IMR-90 (cell line): ENCODE data around the gene TMEM259. TPM values are rescaled to one million over a fixed set of nuclear protein-coding genes. Genes with fewer than 3 reads are reported as not detected.

Experiments used
- ATAC-seq: fragments of 200-7000 bp; cut with Tn5 transposase; 2 replicates; pipeline ENCODE4 v1.9.1; 2020; ENCODE audit warnings: low read depth, mild to moderate bottlenecking, moderate library complexity
- BruUV-seq: library from RNA; stranded (reverse); fragments of 400-500 nt; replicated peaks from 2 replicates; lab custom pipeline; 2021; lab: Mats Ljungman, UMichigan
- CTCF ChIA-PET: fragments of 300-600 bp; formaldehyde crosslinking; extraction: SDS; loops from one replicate; lab custom pipeline; 2021; ENCODE audit warnings: antibody characterized with exemption; lab: Yijun Ruan, JAX
- POLR2A ChIA-PET: fragments of 300-600 bp; sonication (Branson Sonifier 250); formaldehyde crosslinking; loops from one replicate; lab custom pipeline; 2022; ENCODE audit warnings: antibody characterized with exemption; ENCODE audit not compliant: unreplicated experiment; lab: Charles Lee
- DNase-seq: peaks from one replicate; pipeline ENCODE4 v3.0.0; 2013
- H2AFZ ChIP-seq: replicated peaks from 2 replicates; pipeline ENCODE3; 2013; ENCODE audit warnings: low read length, mild to moderate bottlenecking; ENCODE audit not compliant: poor library complexity
- H2AK5ac ChIP-seq: 2 replicates; pipeline ENCODE4 v1.6.1; 2013; ENCODE audit warnings: low read depth, low read length, inconsistent platforms
- H2AK9ac ChIP-seq: replicated peaks from 2 replicates; pipeline ENCODE3; 2013; ENCODE audit warnings: mild to moderate bottlenecking, low read depth, low read length, moderate library complexity; ENCODE audit not compliant: poor library complexity
- H2BK120ac ChIP-seq: 2 replicates; pipeline ENCODE4 v1.6.1; 2013; ENCODE audit warnings: low read depth, low read length, inconsistent platforms
- H2BK15ac ChIP-seq: 3 replicates; pipeline ENCODE4 v1.6.1; 2013; ENCODE audit warnings: low read depth, low read length, inconsistent platforms
- H2BK20ac ChIP-seq: 2 replicates; pipeline ENCODE4 v1.6.1; 2013; ENCODE audit warnings: low read depth, mild to moderate bottlenecking, inconsistent platforms, low read length, moderate library complexity
- H2BK5ac ChIP-seq: 2 replicates; pipeline ENCODE4 v1.6.1; 2013; ENCODE audit warnings: mild to moderate bottlenecking, low read depth, low read length, inconsistent platforms; ENCODE audit not compliant: poor library complexity, severe bottlenecking
- H3K14ac ChIP-seq: replicated peaks from 2 replicates; pipeline ENCODE4 v1.6.1; 2013; ENCODE audit warnings: low read depth, low read length, inconsistent platforms
- H3K18ac ChIP-seq: 2 replicates; pipeline ENCODE4 v1.6.1; 2013; ENCODE audit warnings: low read depth, low read length, control low read depth
- H3K23ac ChIP-seq: 2 replicates; pipeline ENCODE4 v1.6.1; 2013; ENCODE audit warnings: low read depth, low read length, inconsistent platforms
- H3K27ac ChIP-seq: 2 replicates; pipeline ENCODE4 v1.5.1; 2013; ENCODE audit warnings: mild to moderate bottlenecking, control low read depth, low read length; ENCODE audit not compliant: insufficient read depth
- H3K27me3 ChIP-seq: 2 replicates; pipeline ENCODE4 v1.6.1; 2013; ENCODE audit warnings: low read length; ENCODE audit not compliant: control insufficient read depth, insufficient read depth
- H3K36me3 ChIP-seq: 2 replicates; pipeline ENCODE4 v1.6.1; 2013; ENCODE audit warnings: low read length, mixed read lengths; ENCODE audit not compliant: control insufficient read depth, insufficient read depth
- H3K4ac ChIP-seq: 2 replicates; pipeline ENCODE4 v1.6.1; 2013; ENCODE audit warnings: low read depth, low read length, inconsistent platforms
- H3K4me1 ChIP-seq: 2 replicates; pipeline ENCODE4 v1.6.1; 2013; ENCODE audit warnings: low read length, mixed read lengths; ENCODE audit not compliant: control insufficient read depth, insufficient read depth
- H3K4me2 ChIP-seq: 2 replicates; pipeline ENCODE4 v1.6.1; 2013; ENCODE audit warnings: low read depth, mild to moderate bottlenecking, control low read depth, low read length, moderate library complexity
- H3K4me3 ChIP-seq: 2 replicates; pipeline ENCODE4 v1.5.1; 2013; ENCODE audit warnings: low read depth, mild to moderate bottlenecking, control low read depth, low read length, moderate library complexity; ENCODE audit not compliant: insufficient read depth
- H3K56ac ChIP-seq: 2 replicates; pipeline ENCODE4 v1.6.1; 2013; ENCODE audit warnings: low read length, inconsistent platforms; ENCODE audit not compliant: insufficient read depth; ENCODE audit errors: extremely low read depth
- H3K79me1 ChIP-seq, 2 experiments: 2 replicates each; pipeline ENCODE4 v1.6.1; 2013; ENCODE audit warnings: low read length in 2 of 2, inconsistent platforms in 1 of 2, low read depth in 1 of 2
- H3K9ac ChIP-seq: 2 replicates; pipeline ENCODE4 v1.6.1; 2013; ENCODE audit warnings: low read depth, low read length, control low read depth
- H3K9me1 ChIP-seq: 2 replicates; pipeline ENCODE4 v1.6.1; 2013; ENCODE audit warnings: low read length, inconsistent platforms; ENCODE audit not compliant: insufficient read depth
- H3K9me3 ChIP-seq: 2 replicates; pipeline ENCODE4 v1.6.1; 2013; ENCODE audit warnings: low read length; ENCODE audit not compliant: control insufficient read depth, insufficient read depth
- H4K20me1 ChIP-seq: 2 replicates; pipeline ENCODE4 v1.6.1; 2013; ENCODE audit warnings: low read length, inconsistent platforms; ENCODE audit not compliant: insufficient read depth
- H4K5ac ChIP-seq: 2 replicates; pipeline ENCODE4 v1.6.1; 2013; ENCODE audit warnings: mild to moderate bottlenecking, low read depth, low read length, control low read depth
- H4K8ac ChIP-seq, 2 experiments: 2 replicates each; pipeline ENCODE4 v1.6.1; 2013; ENCODE audit warnings: low read depth in 2 of 2, low read length in 2 of 2, control low read depth in 1 of 2, inconsistent platforms in 1 of 2
- H4K91ac ChIP-seq: 2 replicates; pipeline ENCODE4 v1.6.1; 2013; ENCODE audit warnings: low read depth, low read length, inconsistent platforms; ENCODE audit not compliant: insufficient read depth
- CEBPB ChIP-seq: IDR thresholded peaks from 2 replicates; pipeline ENCODE4 v1.6.1; 2012; ENCODE audit warnings: low read depth, low read length, improper control_type of control experiment
- CHD1 ChIP-seq: IDR thresholded peaks from 2 replicates; pipeline ENCODE4 v1.6.1; 2012; ENCODE audit warnings: low read depth, low read length, improper control_type of control experiment
- NFE2L2 ChIP-seq: fragments of 150-350 bp; IDR thresholded peaks from 2 replicates; pipeline ENCODE4 v1.6.1; 2016; ENCODE audit warnings: low read depth, mild to moderate bottlenecking, low read length
- WGBS, 2 experiments: methylation state at CpG; one replicate each; pipeline versions ENCODE4 v1.1.5 to v1.1.7; 2013; ENCODE audit warnings: missing lambda C conversion rate in 2 of 2; ENCODE audit not compliant: insufficient read length in 1 of 2; ENCODE audit errors: extremely low coverage in 2 of 2; 5-methylcytosine and 5-hydroxymethylcytosine counted together
- dilution Hi-C: fragments of 300-500 bp; cut with HindIII; formaldehyde crosslinking; loops from one replicate; pipeline ENCODE4 v1.14.3; 2018; ENCODE audit warnings: low sequenced_read_pairs; ENCODE audit not compliant: unreplicated experiment
- in situ Hi-C: fragments of 300-500 bp; cut with MboI; formaldehyde crosslinking; loops from 3 replicates; pipeline ENCODE4 v1.14.3; 2019; ENCODE audit warnings: low sequenced_read_pairs, inconsistent platforms, mixed read lengths
- intact Hi-C: fragments of 100-400 bp; cut with micrococcal nuclease; formaldehyde crosslinking; loops from 2 replicates; pipeline ENCODE4 v1.10.0; 2022
- polyA plus RNA-seq, 3 experiments: library from polyadenylated mRNA; depleted of rRNA; stranded (reverse); fragments of >200 nt; gene quantifications; 2 replicates each; pipeline ENCODE4 v1.2.3, GENCODE V29; 2012; ENCODE audit warnings: low replicate concordance in 1 of 3
- total RNA-seq: library from RNA; depleted of rRNA; stranded (reverse); fragments of >200 nt; gene quantifications from 2 replicates; pipeline ENCODE4 v1.2.3, GENCODE V29; 2012
- TF ChIP-seq, protein P1 (sequence below): conservative IDR thresholded peaks from 2 replicates; pipeline ENCODE4 v1.5.1; 2012; ENCODE audit warnings: mild to moderate bottlenecking, low read depth, low read length, improper control_type of control experiment

Gene TMEM259
- total and polyA plus RNA-seq, 2 of the 4 experiments (the other 2 are of a cell fraction): 22.6 to 153 TPM

DNA sequence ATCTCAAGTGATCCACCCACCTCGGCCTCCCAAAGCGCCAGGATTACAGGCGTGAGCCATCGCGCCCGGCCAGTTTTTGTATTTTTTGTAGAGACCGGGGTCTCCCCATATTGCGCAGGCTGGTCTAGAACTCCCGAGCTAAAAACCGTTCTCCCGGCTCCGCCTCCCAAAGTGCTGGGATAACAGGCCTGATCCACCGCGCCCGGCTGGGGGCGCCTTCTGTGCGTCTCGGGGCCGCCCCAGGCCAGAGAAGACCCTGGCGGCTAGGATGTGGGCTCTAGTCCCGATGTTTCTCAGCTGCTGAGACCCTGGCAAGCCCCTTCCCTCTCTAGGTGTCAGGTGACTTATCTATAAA lies 49.6 kb upstream of the TMEM259 start:
- Histone ChIP-seq H4K8ac (no peak overlapping the region), H2AK9ac (peak overlapping the region; percentile 76), H3K4me1 (peaks cover 3% of the 10 kb centered on the region; the same call in 1 of the 2 replicates), H2BK20ac (no peak overlapping the region), H3K4ac (no peak overlapping the region), H3K18ac (no peak overlapping the region), H2AFZ (peak overlapping the region; percentile 70), H3K23ac (no peak overlapping the region), H3K27ac (no peak overlapping the region), H3K4me3 (no peak overlapping the region), H3K4me2 (no peak overlapping the region), H3K14ac (no peak overlapping the region), H3K9me3 (no peaks in the 10 kb centered on the region), H3K79me1 (no peaks in the 10 kb centered on the region), H2BK15ac (no peak overlapping the region), H4K91ac (no peak overlapping the region), H2BK5ac (no peak overlapping the region), H4K20me1 (peaks cover under 1% of the 10 kb centered on the region; the same call in 1 of the 2 replicates), H3K9me1 (no peaks in the 10 kb centered on the region), H3K56ac (no peak overlapping the region), H3K36me3 (no peaks in the 10 kb centered on the region), H3K27me3 (peaks cover 45% of the 10 kb centered on the region), H2BK120ac (no peak overlapping the region), H4K5ac (no peak overlapping the region), H2AK5ac (no peak overlapping the region), H3K9ac (no peak overlapping the region)
- dilution Hi-C loops (no loop called here), in situ Hi-C loops (no loop called here), intact Hi-C loops (no loop called here)
- ChIA-PET CTCF (interaction anchor here (0.6 kb wide), 1 partner anchor 123 kb away, joined by 4 read pairs; no protein-coding TSS in a partner anchor), POLR2A (no interaction called here)
- DNase-seq: no peak
- ATAC-seq: no peak
- WGBS, 2 experiments: 19% methylated on average over 9 of the region's 21 CpGs; no CpG with 5 or more reads in 1 of the 2 experiments
- TF ChIP-seq CEBPB: no peak
- TF ChIP-seq, protein P1, sequence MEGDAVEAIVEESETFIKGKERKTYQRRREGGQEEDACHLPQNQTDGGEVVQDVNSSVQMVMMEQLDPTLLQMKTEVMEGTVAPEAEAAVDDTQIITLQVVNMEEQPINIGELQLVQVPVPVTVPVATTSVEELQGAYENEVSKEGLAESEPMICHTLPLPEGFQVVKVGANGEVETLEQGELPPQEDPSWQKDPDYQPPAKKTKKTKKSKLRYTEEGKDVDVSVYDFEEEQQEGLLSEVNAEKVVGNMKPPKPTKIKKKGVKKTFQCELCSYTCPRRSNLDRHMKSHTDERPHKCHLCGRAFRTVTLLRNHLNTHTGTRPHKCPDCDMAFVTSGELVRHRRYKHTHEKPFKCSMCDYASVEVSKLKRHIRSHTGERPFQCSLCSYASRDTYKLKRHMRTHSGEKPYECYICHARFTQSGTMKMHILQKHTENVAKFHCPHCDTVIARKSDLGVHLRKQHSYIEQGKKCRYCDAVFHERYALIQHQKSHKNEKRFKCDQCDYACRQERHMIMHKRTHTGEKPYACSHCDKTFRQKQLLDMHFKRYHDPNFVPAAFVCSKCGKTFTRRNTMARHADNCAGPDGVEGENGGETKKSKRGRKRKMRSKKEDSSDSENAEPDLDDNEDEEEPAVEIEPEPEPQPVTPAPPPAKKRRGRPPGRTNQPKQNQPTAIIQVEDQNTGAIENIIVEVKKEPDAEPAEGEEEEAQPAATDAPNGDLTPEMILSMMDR: peak; percentile 23; the same call in 1 of the 2 replicates
- TF ChIP-seq CHD1: no peak
- TF ChIP-seq NFE2L2: no peak
- no TSS peak for BruUV-seq
